Measurements from ENCODE around the gene OR2AJ1. TPM values are rescaled to one million over a fixed set of nuclear protein-coding genes. Genes with fewer than 3 reads are reported as not detected.
A peak's percentile ranks its signal among the peaks of the same experiment; 100 is the strongest.
"Not testable (repeated sequence)": the region's sequence is repeated elsewhere in the genome, so short reads cannot be mapped to it uniquely, and the experiment has no call there.

The OR2AJ1 gene
- total RNA-seq, 4 donors from 2014 or later = not detected

- Histone ChIP-seq H3K27me3 (no peaks in the 10 kb centered on the region), H3K27ac (no peak overlapping the region), H3K9me3 (peaks cover 0 to 6% (median 0%) of the 10 kb centered on the region in 4 donors), H3K4me1 (no peaks in the 10 kb centered on the region), H3K4me3 (no peak overlapping the region), H3K36me3 (no peaks in the 10 kb centered on the region)
- peak in 1 of 3 donors; percentile 37 for DNase-seq
- TF ChIP-seq POLR2A (IDR thresholded peaks at IDR 0.05) (no peak), CTCF (IDR thresholded peaks at IDR 0.05) (no peak)
These were observed 11.1 kb downstream of the OR2AJ1 start for GRCh38 chr1:247935781-247936180.

GRCh38 chr1:247936415-247936814 lies 11.7 kb downstream of the OR2AJ1 start:
- peaks cover 0 to 6% (median 0%) of the 10 kb centered on the region in 4 donors for H3K9me3 ChIP-seq
- H3K4me1 ChIP-seq = no peaks in the 10 kb centered on the region
- TF ChIP-seq POLR2A (IDR thresholded peaks at IDR 0.05) = no peak
- no peak for TF ChIP-seq CTCF (IDR thresholded peaks at IDR 0.05)
- no peaks in the 10 kb centered on the region for H3K36me3 ChIP-seq
- H3K27ac ChIP-seq = no peak overlapping the region
- DNase-seq = peak in 1 of 3 donors; percentile 32
- no peaks in the 10 kb centered on the region for H3K27me3 ChIP-seq
- H3K4me3 ChIP-seq = no peak overlapping the region

GRCh38 chr1:247936965-247937734 lies 12.5 kb downstream of the OR2AJ1 start:
- not testable (repeated sequence) for H3K4me1 ChIP-seq, H3K36me3 ChIP-seq, H3K9me3 ChIP-seq, H3K27me3 ChIP-seq
- peak; percentile 20 to 78 (median 38) for TF ChIP-seq CTCF (IDR thresholded peaks at IDR 0.05)
- peak overlapping the region; percentile 29 to 51 (median 33) for H3K4me3 ChIP-seq
- H3K27ac ChIP-seq = peak overlapping the region in 2 of 4 donors; percentile 43 to 49
- DNase-seq = peak; percentile 61 to 93 (median 70)

GRCh38 chr1:247942624-247943023 lies 17.9 kb downstream of the OR2AJ1 start:
- H3K27ac ChIP-seq = no peak overlapping the region
- no peak for TF ChIP-seq POLR2A (IDR thresholded peaks at IDR 0.05)
- TF ChIP-seq CTCF (IDR thresholded peaks at IDR 0.05) = no peak
- no peaks in the 10 kb centered on the region for H3K4me1 ChIP-seq
- no peak overlapping the region for H3K4me3 ChIP-seq
- no peaks in the 10 kb centered on the region for H3K27me3 ChIP-seq
- no peaks in the 10 kb centered on the region for H3K36me3 ChIP-seq
- no peaks in the 10 kb centered on the region for H3K9me3 ChIP-seq
- no peak for DNase-seq

- TF ChIP-seq CTCF (IDR thresholded peaks at IDR 0.05) (no peak), POLR2A (IDR thresholded peaks at IDR 0.05) (no peak)
These were observed 23.9 kb downstream of the OR2AJ1 start, which contains the start of gene OR2L8 for GRCh38 chr1:247948558-247948957. OR2L8 (plus strand) TSS chr1:247948858; CDS start chr1:247948858, 0 bp downstream.

More at GRCh38 chr1:247948558-247948957, 23.9 kb downstream of the OR2AJ1 start, which contains the start of gene OR2L8:
- Histone ChIP-seq H3K27me3 (no peaks in the 10 kb centered on the region), H3K4me1 (no peaks in the 10 kb centered on the region), H3K27ac (no peak within 1 kb of the TSS), H3K9me3 (peaks cover 0 to 2% (median 0%) of the 10 kb centered on the region in 4 donors), H3K4me3 (no peak within 1 kb of the TSS), H3K36me3 (no peaks in the 10 kb centered on the region)
- DNase-seq = no peak

Measured in Peyer's patch (tissue), 4 donors.